Activated T-helper 1 cell treated with Interleukin-2 at 50 U/mL for 16 hours (primary cell): Measurements from ENCODE around the gene FOXO4.
"Not testable (repeated sequence)": the region's sequence is repeated elsewhere in the genome, so short reads cannot be mapped to it uniquely, and the experiment has no call there.

ENCODE experiments used
- DNase-seq: peaks from one replicate; pipeline ENCODE4 v3.0.0-alpha.2; 2020; ENCODE audit warnings: low read depth

FOXO4 gene, protein sequence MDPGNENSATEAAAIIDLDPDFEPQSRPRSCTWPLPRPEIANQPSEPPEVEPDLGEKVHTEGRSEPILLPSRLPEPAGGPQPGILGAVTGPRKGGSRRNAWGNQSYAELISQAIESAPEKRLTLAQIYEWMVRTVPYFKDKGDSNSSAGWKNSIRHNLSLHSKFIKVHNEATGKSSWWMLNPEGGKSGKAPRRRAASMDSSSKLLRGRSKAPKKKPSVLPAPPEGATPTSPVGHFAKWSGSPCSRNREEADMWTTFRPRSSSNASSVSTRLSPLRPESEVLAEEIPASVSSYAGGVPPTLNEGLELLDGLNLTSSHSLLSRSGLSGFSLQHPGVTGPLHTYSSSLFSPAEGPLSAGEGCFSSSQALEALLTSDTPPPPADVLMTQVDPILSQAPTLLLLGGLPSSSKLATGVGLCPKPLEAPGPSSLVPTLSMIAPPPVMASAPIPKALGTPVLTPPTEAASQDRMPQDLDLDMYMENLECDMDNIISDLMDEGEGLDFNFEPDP

GRCh38 chrX:71095555-71095980 lies at the start of gene FOXO4:
Gene FOXO4 (plus strand): TSS chrX:71095851. CDS start chrX:71096529, 678 bp downstream.
- peak; percentile 81 for DNase-seq

DNA sequence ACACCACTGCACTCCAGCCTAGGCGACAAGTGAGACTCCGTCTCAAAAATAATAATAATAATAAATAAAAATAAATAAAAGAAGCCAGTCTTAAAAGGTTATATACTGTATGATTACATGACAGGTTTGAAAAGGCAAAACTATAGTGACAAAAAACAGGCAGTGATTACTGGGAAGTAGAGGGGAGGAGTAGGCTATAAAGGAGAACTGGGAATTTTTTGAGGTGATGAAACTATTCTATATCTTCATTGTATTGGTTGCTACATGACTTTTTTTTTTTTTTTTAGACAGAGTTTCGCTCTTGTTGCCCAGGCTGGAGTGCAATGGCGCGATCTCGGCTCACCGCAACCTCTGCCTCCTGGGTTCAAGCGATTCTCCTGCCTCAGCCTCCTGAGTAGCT lies 47.8 kb upstream of the FOXO4 start:
- DNase-seq = not testable (repeated sequence)

- DNase-seq = no peak
Measured at GRCh38 chrX:71052721-71053120, 42.9 kb upstream of the FOXO4 start.

DNA sequence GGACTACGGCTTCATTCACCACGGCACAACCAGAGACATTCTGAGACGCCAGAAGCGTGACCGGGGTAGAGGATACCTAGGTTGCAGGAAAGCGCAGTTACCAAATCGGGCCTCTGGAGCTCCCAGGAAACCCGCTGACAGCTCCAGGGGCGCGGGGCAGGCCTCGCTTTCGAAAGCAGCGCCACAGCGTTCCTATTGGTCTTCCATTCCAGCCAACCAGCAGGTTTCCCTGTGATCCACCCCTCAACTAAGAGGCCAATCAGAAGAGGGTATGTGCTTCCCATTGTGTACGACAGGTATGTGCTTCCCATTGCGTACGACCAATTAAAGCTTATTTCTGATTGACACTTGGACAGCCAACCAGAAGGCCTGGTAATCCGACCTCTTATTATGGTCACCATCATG lies 42.4 kb upstream of the FOXO4 start:
- DNase-seq = no peak

- no peak for DNase-seq
Measured at GRCh38 chrX:71056867-71057266, 38.8 kb upstream of the FOXO4 start.

DNA sequence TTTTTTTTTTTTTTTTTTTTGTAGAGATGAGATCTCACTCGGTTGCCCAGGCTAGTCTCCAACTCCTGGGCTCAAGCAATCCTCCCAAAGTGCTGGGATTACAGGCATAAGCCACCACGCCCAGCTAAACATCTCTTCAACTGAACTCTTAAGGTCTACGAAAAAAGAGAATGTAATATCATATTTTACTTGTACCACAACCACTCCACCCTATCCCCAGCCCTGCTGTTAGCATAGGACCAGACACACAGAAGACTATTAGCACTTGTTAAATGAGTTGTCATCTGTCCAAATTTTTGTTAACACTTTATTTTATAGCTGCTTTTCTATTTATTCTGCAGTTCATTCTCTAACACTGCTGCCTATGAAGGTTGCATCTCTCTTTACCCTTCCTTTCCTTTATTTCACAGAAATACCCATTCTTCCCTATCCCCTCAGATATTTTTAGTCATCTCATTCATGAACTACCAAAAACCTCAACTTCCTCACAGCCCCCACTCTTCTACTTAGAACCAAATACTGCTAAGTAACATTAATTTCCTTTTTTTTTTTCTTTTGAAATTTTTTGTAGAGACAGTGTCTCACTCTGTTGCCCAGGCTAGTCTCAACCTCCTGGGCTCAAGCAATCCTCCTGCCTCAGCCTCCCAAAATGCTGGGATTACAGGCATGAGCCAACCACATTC lies 37.7 kb upstream of the FOXO4 start:
- no peak for DNase-seq

- DNase-seq = no peak
Measured at GRCh38 chrX:71060127-71060526, 35.5 kb upstream of the FOXO4 start.

DNA sequence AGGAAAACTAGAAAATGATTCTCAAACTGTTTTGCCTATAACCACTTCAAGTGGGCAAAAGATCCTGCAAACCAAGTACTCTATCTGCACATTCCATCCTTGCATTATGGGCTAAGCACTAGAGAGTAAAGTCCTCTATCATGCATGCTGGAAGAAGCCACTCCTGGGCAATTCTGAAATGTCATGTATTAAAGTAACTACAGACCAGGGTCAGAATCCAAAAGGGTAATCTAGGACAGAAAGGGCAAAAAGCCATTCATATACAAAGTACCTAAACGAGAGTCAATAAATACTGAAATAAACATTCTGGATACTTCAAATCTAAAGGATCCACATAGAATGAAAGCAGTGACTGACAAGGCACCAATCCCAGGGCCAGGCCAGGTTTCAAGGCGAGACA lies 28.6 kb upstream of the FOXO4 start:
- no peak for DNase-seq

- DNase-seq = no peak
Measured at GRCh38 chrX:71067712-71068043, 28.0 kb upstream of the FOXO4 start.

DNA sequence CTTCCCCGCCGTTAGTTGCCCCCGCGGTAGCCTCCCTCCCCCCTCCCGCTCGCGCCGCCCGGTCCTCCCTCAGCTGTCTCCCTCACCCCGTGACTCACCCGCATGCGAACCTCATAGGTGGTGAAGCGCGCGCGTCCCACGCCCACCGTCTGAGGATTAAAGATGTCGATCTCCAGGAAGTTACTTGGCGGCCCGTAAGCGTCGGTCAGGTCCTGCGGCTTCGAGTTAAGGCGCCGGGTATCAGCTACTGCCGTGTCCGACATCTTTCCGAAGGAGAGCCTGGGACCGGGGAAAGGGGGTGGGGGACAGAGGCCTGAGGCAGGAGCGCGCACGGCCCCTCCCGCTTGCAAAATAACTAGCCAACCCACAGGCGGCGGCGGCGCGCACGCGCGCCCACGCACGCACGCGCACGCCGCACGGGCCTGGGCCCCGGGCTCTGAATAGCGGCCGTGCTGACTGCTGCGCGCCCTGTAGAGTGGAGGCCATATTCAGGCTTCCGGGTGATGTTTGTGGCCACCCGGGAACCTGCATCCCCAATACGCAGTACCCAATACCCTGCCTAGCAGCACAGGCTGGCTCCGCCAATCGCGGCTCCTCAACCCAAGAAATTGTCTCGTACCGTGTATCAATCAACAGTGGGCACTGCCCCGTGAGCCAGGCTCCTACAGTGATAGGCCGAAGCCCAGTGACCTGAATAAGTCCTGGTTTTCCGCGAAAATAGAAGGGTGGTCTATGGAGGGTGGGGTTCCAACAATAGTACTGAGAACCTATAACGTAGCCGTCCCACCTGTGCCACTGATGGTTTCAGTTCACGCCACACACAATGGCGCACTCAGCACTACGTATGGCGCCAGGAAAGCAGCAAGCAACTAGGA lies 27.4 kb upstream of the FOXO4 start, which contains the start of gene SNX12:
TSS of gene SNX12 (minus strand) at position 291 of the 875 bp plus-strand sequence. CDS start at position 263, 28 bp downstream.
- DNase-seq = peak; percentile 80

GRCh38 chrX:71070531-71070930 lies 25.1 kb upstream of the FOXO4 start:
- no peak for DNase-seq

DNA sequence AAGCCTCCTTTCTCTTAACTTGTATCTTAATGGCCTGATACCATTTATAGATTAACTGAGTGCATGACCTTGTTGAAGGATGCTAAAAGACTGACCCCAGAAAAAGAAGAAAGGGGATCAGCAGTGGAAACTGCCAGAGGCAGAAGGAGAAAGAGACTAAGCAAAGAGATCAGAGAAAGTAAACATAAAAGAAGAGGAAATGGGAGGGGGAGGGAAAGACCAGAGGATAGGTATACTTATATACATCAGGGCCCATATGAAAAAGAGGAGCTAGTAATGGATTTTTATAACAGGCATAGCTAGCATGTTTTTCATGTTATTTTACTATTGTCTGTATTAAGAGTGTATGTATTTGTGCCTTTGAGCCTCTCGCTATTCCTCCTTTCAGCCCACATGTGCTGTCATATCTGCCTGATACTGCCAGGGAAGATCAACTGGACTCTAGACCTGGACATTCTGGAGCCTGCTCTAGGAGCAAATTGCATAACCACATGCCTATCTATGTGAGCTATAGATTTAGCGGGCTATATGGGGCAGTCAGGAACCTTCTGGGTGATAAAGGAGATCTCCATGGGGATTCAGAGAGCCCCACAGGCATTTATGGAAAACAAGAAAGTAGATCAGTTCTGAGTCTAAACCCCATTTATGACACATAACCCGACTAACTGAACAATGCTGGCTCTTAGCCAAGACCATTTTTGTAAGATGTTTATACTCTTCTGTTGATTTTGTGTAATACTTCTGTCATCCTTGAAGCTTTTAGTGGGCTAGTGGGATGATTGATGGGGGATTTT lies 14.1 kb upstream of the FOXO4 start:
- no peak for DNase-seq

DNA sequence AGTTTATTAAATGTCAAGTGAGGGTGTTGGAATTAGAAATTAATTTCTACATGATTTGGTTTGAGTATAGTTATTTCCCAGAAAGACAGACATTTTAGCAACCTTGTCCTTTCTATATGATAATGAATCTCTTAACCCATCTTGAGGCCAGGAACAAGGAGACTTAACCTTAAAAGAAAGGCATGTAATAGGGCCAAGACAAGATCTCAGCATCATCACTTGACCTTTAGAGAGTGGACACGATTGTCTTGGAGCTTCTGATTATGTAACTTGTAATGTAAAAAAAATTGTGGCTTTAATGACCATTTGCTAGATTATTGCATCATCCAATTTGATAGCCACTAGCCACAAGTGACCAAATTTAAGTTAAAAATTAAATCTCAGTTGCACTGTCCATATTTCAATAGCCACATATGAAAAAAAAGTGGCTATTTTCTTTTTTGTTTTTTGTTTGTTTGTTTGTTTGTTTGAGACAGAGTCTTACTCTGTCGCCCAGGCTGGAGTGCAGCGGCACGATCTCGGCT lies 13.5 kb upstream of the FOXO4 start:
- DNase-seq = no peak

DNA sequence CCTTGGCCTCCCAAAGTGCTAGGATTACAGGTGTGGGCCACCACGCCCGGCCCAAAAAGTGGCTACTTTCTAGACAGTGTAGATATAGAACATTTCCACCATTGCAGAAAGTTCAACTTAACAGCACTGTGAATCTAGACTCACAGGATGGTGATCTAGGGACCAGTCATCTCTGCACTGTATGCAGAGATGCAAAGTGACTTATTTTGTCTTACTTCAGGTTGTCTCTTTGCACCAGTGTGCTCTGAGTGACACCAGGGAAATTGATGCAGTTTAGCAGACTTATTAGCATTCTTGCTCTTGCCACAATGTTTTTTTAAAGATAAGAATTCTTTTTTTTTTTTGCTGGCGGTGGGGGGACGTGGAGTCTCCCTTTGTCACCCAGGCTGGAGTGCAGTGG lies 12.8 kb upstream of the FOXO4 start:
- DNase-seq = no peak

GRCh38 chrX:71085900-71086299 lies 9.8 kb upstream of the FOXO4 start:
- no peak for DNase-seq

GRCh38 chrX:71091263-71091662 lies 4.4 kb upstream of the FOXO4 start:
- no peak for DNase-seq

- DNase-seq = no peak
Measured at GRCh38 chrX:71095033-71095432, 618 bp upstream of the FOXO4 start.

GRCh38 chrX:71095981-71096759 lies 519 bp downstream of the FOXO4 start:
- no peak for DNase-seq

DNA sequence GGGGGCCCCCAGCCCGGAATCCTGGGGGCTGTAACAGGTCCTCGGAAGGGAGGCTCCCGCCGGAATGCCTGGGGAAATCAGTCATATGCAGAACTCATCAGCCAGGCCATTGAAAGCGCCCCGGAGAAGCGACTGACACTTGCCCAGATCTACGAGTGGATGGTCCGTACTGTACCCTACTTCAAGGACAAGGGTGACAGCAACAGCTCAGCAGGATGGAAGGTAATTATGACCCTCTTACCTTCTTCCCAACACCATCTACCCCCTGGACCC lies 1.0 kb downstream of the FOXO4 start:
- DNase-seq = no peak

- peak; percentile 64 for DNase-seq
Measured at GRCh38 chrX:71098302-71098701, 2.7 kb downstream of the FOXO4 start.
